HG03575 (cell line): ENCODE measurements around the gene NRL.

Experiments used
- ATAC-seq: cut with Tn5 transposase; IDR thresholded peaks from one replicate; pipeline ENCODE4 v1.9.1; 2021; ENCODE audit not compliant: unreplicated experiment, insufficient number of reproducible peaks, low FRiP score; ENCODE audit errors: extremely low read depth

The NRL gene

GRCh38 chr14:24145690-24146452 lies 31.1 kb upstream of the NRL start:
- ATAC-seq: no peak

- ATAC-seq: no peak
Measured at GRCh38 chr14:24145219-24145618, 30.5 kb upstream of the NRL start.

- ATAC-seq: no peak
Measured at GRCh38 chr14:24144451-24144850, 29.7 kb upstream of the NRL start.

- ATAC-seq: no peak
Measured at GRCh38 chr14:24143511-24143910, 28.8 kb upstream of the NRL start.

GRCh38 chr14:24141097-24141880 lies 26.5 kb upstream of the NRL start, which contains the start of gene EMC9:
Gene EMC9, minus strand, starts transcription at chr14:24141591. Its CDS starts 287 bp downstream, at chr14:24141304.
- ATAC-seq: peak; percentile 48

GRCh38 chr14:24139272-24139934 lies 24.7 kb upstream of the NRL start:
- no peak for ATAC-seq

- no peak for ATAC-seq
Measured at GRCh38 chr14:24138396-24139271, 23.9 kb upstream of the NRL start.

- no peak for ATAC-seq
Measured at GRCh38 chr14:24137529-24138395, 23.0 kb upstream of the NRL start.

- ATAC-seq: no peak
Measured at GRCh38 chr14:24136684-24137528, 22.2 kb upstream of the NRL start.

GRCh38 chr14:24135834-24136683 lies 21.3 kb upstream of the NRL start, which contains the start of gene PSME1:
Gene PSME1, plus strand, starts transcription at chr14:24136194. Its CDS starts 69 bp downstream, at chr14:24136263.
- ATAC-seq: no peak

- no peak for ATAC-seq
Measured at GRCh38 chr14:24135584-24135833, 20.8 kb upstream of the NRL start.

- ATAC-seq: no peak
Measured at GRCh38 chr14:24133735-24134134, 19.0 kb upstream of the NRL start.

GRCh38 chr14:24132976-24133375 lies 18.2 kb upstream of the NRL start:
- no peak for ATAC-seq

GRCh38 chr14:24132061-24132685 lies 17.4 kb upstream of the NRL start:
- ATAC-seq: no peak

- no peak for ATAC-seq
Measured at GRCh38 chr14:24131549-24131966, 16.8 kb upstream of the NRL start.
